Karpas-422 (cell line): ENCODE results near the gene ZDHHC11. TPM values are rescaled to one million over a fixed set of nuclear protein-coding genes. Genes with fewer than 3 reads are reported as not detected.
"Not testable (repeated sequence)": the region's sequence is repeated elsewhere in the genome, so short reads cannot be mapped to it uniquely, and the experiment has no call there.

ENCODE experiments used
- DNase-seq: peaks from one replicate; pipeline ENCODE4 v3.0.0-alpha.2; 2015
- H2AFZ ChIP-seq: fragments of 200-600 bp; sonication (generic); 2 replicates; pipeline ENCODE4 v1.6.1; 2014; ENCODE audit warnings: antibody characterized with exemption, low read length, mixed read lengths
- H3K27ac ChIP-seq: fragments of 200-600 bp; sonication (generic); 2 replicates; pipeline ENCODE4 v1.5.1; 2014; ENCODE audit warnings: mild to moderate bottlenecking, low read length, moderate library complexity
- H3K27me3 ChIP-seq: fragments of 200-600 bp; sonication (generic); 2 replicates; pipeline ENCODE4 v1.6.1; 2014; ENCODE audit warnings: low read length, mixed read lengths
- H3K36me3 ChIP-seq: fragments of 200-600 bp; sonication (generic); 2 replicates; pipeline ENCODE4 v1.6.1; 2014; ENCODE audit warnings: low read length, mixed read lengths; ENCODE audit not compliant: insufficient read depth
- H3K4me1 ChIP-seq: fragments of 200-600 bp; sonication (generic); 2 replicates; pipeline ENCODE4 v1.6.1; 2014; ENCODE audit warnings: mild to moderate bottlenecking, low read length, mixed read lengths
- H3K4me2 ChIP-seq: fragments of 200-600 bp; sonication (generic); 2 replicates; pipeline ENCODE4 v1.6.1; 2014; ENCODE audit warnings: low read length, low read depth, mild to moderate bottlenecking; ENCODE audit not compliant: poor library complexity, severe bottlenecking
- H3K4me3 ChIP-seq: fragments of 200-600 bp; sonication (generic); 2 replicates; pipeline ENCODE4 v1.5.1; 2014; ENCODE audit warnings: mild to moderate bottlenecking, antibody characterized with exemption, low read length, mixed read lengths
- H3K79me2 ChIP-seq: fragments of 200-600 bp; sonication (generic); 2 replicates; pipeline ENCODE4 v1.6.1; 2014; ENCODE audit warnings: mild to moderate bottlenecking, low read length, mixed read lengths
- H3K9ac ChIP-seq: fragments of 200-600 bp; sonication (generic); 2 replicates; pipeline ENCODE4 v1.6.0; 2014; ENCODE audit warnings: low read length
- H3K9me2 ChIP-seq: fragments of 200-600 bp; sonication (generic), shearing (Covaris generic); replicated peaks from 2 replicates; pipeline ENCODE4 v1.6.0; 2014; ENCODE audit warnings: mild to moderate bottlenecking, low read length, moderate library complexity; ENCODE audit not compliant: insufficient read depth
- H3K9me3 ChIP-seq: fragments of 300-700, 200-600 bp; sonication (generic); 2 replicates; pipeline ENCODE4 v1.6.1; 2014; ENCODE audit warnings: low read length, mixed read lengths
- H4K20me1 ChIP-seq: fragments of 200-600 bp; sonication (generic); 2 replicates; pipeline ENCODE4 v1.6.1; 2014; ENCODE audit warnings: mild to moderate bottlenecking, antibody characterized with exemption, low read length, low read depth; ENCODE audit not compliant: insufficient read depth
- total RNA-seq: library from RNA; depleted of rRNA; stranded (reverse); fragments of >200 nt; shearing (Covaris generic); gene quantifications from 2 replicates; pipeline ENCODE4 v1.2.3, GENCODE V29; 2014; ENCODE audit warnings: low replicate concordance

The ZDHHC11 gene
- total RNA-seq, 1 experiment from 2014 or later: 10.8 TPM

GRCh38 chr5:845676-846601 lies 4.8 kb downstream of the ZDHHC11 start:
- H3K9me3 ChIP-seq, H3K4me3 ChIP-seq, H3K36me3 ChIP-seq, H3K27ac ChIP-seq, H2AFZ ChIP-seq, H3K4me2 ChIP-seq, H4K20me1 ChIP-seq, H3K27me3 ChIP-seq, H3K9me2 ChIP-seq, H3K79me2 ChIP-seq, DNase-seq, H3K9ac ChIP-seq, H3K4me1 ChIP-seq: not testable (repeated sequence)

GRCh38 chr5:845031-845675 lies 5.6 kb downstream of the ZDHHC11 start:
- H3K36me3 ChIP-seq, H3K9ac ChIP-seq, H3K79me2 ChIP-seq, H3K4me3 ChIP-seq, H3K9me3 ChIP-seq, DNase-seq, H3K27me3 ChIP-seq, H3K4me1 ChIP-seq, H3K27ac ChIP-seq, H3K4me2 ChIP-seq, H2AFZ ChIP-seq, H3K9me2 ChIP-seq, H4K20me1 ChIP-seq: not testable (repeated sequence)

GRCh38 chr5:844426-844825 lies 6.4 kb downstream of the ZDHHC11 start:
- not testable (repeated sequence) for H3K79me2 ChIP-seq, H3K9me2 ChIP-seq, H3K9ac ChIP-seq, DNase-seq, H2AFZ ChIP-seq, H3K9me3 ChIP-seq, H3K4me1 ChIP-seq, H3K4me3 ChIP-seq, H3K36me3 ChIP-seq, H4K20me1 ChIP-seq, H3K27ac ChIP-seq, H3K27me3 ChIP-seq, H3K4me2 ChIP-seq

GRCh38 chr5:843926-844325 lies 6.9 kb downstream of the ZDHHC11 start:
- H3K27me3 ChIP-seq, H3K9me2 ChIP-seq, H3K79me2 ChIP-seq, DNase-seq, H3K36me3 ChIP-seq, H3K4me2 ChIP-seq, H3K4me3 ChIP-seq, H3K27ac ChIP-seq, H3K4me1 ChIP-seq, H3K9ac ChIP-seq, H4K20me1 ChIP-seq, H2AFZ ChIP-seq, H3K9me3 ChIP-seq: not testable (repeated sequence)

- not testable (repeated sequence) for H4K20me1 ChIP-seq, H3K27ac ChIP-seq, H2AFZ ChIP-seq, H3K27me3 ChIP-seq, H3K4me2 ChIP-seq, H3K4me1 ChIP-seq, H3K79me2 ChIP-seq, H3K36me3 ChIP-seq, H3K9ac ChIP-seq, H3K9me2 ChIP-seq, H3K9me3 ChIP-seq, H3K4me3 ChIP-seq, DNase-seq
These were observed 7.4 kb downstream of the ZDHHC11 start for GRCh38 chr5:843371-843770.

- H3K27ac ChIP-seq, H3K4me3 ChIP-seq, H3K9ac ChIP-seq, DNase-seq, H3K36me3 ChIP-seq, H3K4me1 ChIP-seq, H3K4me2 ChIP-seq, H4K20me1 ChIP-seq, H2AFZ ChIP-seq, H3K9me2 ChIP-seq, H3K79me2 ChIP-seq, H3K27me3 ChIP-seq, H3K9me3 ChIP-seq: not testable (repeated sequence)
These were observed 8.2 kb downstream of the ZDHHC11 start for GRCh38 chr5:842402-843221.

GRCh38 chr5:841531-842401 lies 9.0 kb downstream of the ZDHHC11 start:
- H3K79me2 ChIP-seq, H4K20me1 ChIP-seq, H3K4me2 ChIP-seq, H3K27ac ChIP-seq, H3K9ac ChIP-seq, H2AFZ ChIP-seq, H3K36me3 ChIP-seq, H3K4me3 ChIP-seq, H3K27me3 ChIP-seq, H3K9me2 ChIP-seq, DNase-seq, H3K9me3 ChIP-seq: not testable (repeated sequence)
- peaks cover 12% of the 10 kb centered on the region for H3K4me1 ChIP-seq
